ENCODE measurements around the gene TOGARAM1. TPM values are rescaled to one million over a fixed set of nuclear protein-coding genes. Genes with fewer than 3 reads are reported as not detected.

Gene TOGARAM1
- 10 to 100 TPM; 16.7 to 21.3 TPM for total RNA-seq

GRCh38 chr14:44961554-44962333, at the start of gene TOGARAM1, which contains the start of gene KLHL28:
Gene TOGARAM1, plus strand, starts transcription at chr14:44962190. Its CDS starts 232 bp downstream, at chr14:44962422.
Gene KLHL28, minus strand, starts transcription at chr14:44961947. Its CDS starts 16,019 bp downstream, at chr14:44945928.

GRCh38 chr14:45083976-45084722, 122.2 kb downstream of the TOGARAM1 start, which contains the start of gene PRPF39:
Gene PRPF39, plus strand, starts transcription at chr14:45084116. Its CDS starts 11,124 bp downstream, at chr14:45095240.

Small RNAs within 50 kb of the gene (small RNA-seq; reads per million reads assigned to genes)
- gene RF00151 (0 reads per million in 2 donors), gene SNORD127 (11,605 to 15,866 reads per million in 2 donors)

Other genes starting within 250 kb of the TOGARAM1 start
- gene KLHL28, start 243 bp upstream of the TOGARAM1 start, total RNA-seq = 10 to 100 TPM; 12.0 to 12.4 TPM
- 10 to 100 TPM; 31.3 to 33.0 TPM for gene PRPF39, start 121.9 kb downstream of the TOGARAM1 start, total RNA-seq
- 10 to 100 TPM; 18.9 to 24.0 TPM for gene FKBP3, start 172.3 kb downstream of the TOGARAM1 start, total RNA-seq
- gene FANCM, start 173.7 kb downstream of the TOGARAM1 start, total RNA-seq = 10 to 100 TPM; 11.0 to 13.3 TPM

Data from melanocyte of skin (primary cell).